ENCODE measurements around the gene TEX19.
"Not testable (repeated sequence)": the region's sequence is repeated elsewhere in the genome, so short reads cannot be mapped to it uniquely, and the experiment has no call there.

TEX19 gene

GRCh38 chr17:82354804-82355308 is 4.2 kb upstream of the TEX19 start:
- ChIA-PET POLR2A (no interaction called here), CTCF (interaction anchor here (1.1 to 2.0 kb wide), 4 partner anchors 29 to 200 kb away, joined by 3 to 7 read pairs (median 4); no protein-coding TSS in a partner anchor)
- no peak overlapping the region for H3K4me3 ChIP-seq (ENCODE audit: low read depth, low read length)

GRCh38 chr17:82355770-82356427 is 3.1 kb upstream of the TEX19 start:
- POLR2A ChIA-PET: no interaction called here
- no peak overlapping the region for H3K4me3 ChIP-seq (ENCODE audit: low read depth, low read length)
- DNase-seq (ENCODE audit: low read depth, low spot score): no peak
- TF ChIP-seq, protein P1, sequence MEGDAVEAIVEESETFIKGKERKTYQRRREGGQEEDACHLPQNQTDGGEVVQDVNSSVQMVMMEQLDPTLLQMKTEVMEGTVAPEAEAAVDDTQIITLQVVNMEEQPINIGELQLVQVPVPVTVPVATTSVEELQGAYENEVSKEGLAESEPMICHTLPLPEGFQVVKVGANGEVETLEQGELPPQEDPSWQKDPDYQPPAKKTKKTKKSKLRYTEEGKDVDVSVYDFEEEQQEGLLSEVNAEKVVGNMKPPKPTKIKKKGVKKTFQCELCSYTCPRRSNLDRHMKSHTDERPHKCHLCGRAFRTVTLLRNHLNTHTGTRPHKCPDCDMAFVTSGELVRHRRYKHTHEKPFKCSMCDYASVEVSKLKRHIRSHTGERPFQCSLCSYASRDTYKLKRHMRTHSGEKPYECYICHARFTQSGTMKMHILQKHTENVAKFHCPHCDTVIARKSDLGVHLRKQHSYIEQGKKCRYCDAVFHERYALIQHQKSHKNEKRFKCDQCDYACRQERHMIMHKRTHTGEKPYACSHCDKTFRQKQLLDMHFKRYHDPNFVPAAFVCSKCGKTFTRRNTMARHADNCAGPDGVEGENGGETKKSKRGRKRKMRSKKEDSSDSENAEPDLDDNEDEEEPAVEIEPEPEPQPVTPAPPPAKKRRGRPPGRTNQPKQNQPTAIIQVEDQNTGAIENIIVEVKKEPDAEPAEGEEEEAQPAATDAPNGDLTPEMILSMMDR (IDR thresholded peaks at IDR 0.05; ENCODE audit: insufficient read depth, low read length, missing control alignments): no peak
- CTCF ChIA-PET: interaction anchor here (0.8 to 2.0 kb wide), 10 partner anchors 9 to 199 kb away, joined by 3 to 8 read pairs (median 4); partner anchors contain the start of gene SECTM1

More at GRCh38 chr17:82354804-82355308, 4.2 kb upstream of the TEX19 start:
- no peak for DNase-seq (ENCODE audit: low read depth, low spot score)
- TF ChIP-seq, protein P1 (IDR thresholded peaks at IDR 0.05; ENCODE audit: insufficient read depth, low read length, missing control alignments): no peak

GRCh38 chr17:82356845-82357355 is 2.1 kb upstream of the TEX19 start:
- CTCF ChIA-PET: interaction anchor here (0.8 to 2.8 kb wide), 11 partner anchors 8 to 69 kb away, joined by 3 to 12 read pairs (median 4); partner anchors contain the start of gene SECTM1
- no peak for DNase-seq (ENCODE audit: low read depth, low spot score)
- no peak overlapping the region for H3K4me3 ChIP-seq (ENCODE audit: low read depth, low read length)
- POLR2A ChIA-PET: no interaction called here
- TF ChIP-seq, protein P1 (IDR thresholded peaks at IDR 0.05; ENCODE audit: insufficient read depth, low read length, missing control alignments): no peak

DNA sequence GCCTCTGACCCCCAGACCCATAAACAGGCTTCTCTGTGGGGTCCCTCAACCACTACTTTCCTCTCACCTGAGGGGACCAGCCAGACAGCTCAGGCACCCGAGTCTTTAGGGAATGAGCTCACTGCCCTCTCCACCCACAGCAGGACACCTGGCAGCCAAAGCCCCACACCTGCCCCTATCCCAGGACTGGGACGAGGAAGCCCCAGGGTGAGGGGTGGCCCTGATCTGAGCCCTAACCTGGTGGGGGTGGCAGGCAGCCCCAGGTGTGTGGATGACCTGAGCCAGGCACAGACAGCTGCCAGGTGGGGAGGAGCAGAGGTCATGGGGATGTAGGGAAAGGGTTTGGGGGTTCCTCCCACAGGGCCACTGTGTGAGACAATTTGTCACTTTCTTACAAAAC is 1.7 kb upstream of the TEX19 start:
- TF ChIP-seq, protein P1 (IDR thresholded peaks at IDR 0.05; ENCODE audit: insufficient read depth, low read length, missing control alignments): no peak
- H3K4me3 ChIP-seq (ENCODE audit: low read depth, low read length): no peak overlapping the region
- ChIA-PET POLR2A (no interaction called here), CTCF (interaction anchor here (1.4 to 2.8 kb wide), 7 partner anchors 8 to 68 kb away, joined by 3 to 12 read pairs (median 7); partner anchors contain the start of gene SECTM1)
- DNase-seq (ENCODE audit: low read depth, low spot score): no peak

DNA sequence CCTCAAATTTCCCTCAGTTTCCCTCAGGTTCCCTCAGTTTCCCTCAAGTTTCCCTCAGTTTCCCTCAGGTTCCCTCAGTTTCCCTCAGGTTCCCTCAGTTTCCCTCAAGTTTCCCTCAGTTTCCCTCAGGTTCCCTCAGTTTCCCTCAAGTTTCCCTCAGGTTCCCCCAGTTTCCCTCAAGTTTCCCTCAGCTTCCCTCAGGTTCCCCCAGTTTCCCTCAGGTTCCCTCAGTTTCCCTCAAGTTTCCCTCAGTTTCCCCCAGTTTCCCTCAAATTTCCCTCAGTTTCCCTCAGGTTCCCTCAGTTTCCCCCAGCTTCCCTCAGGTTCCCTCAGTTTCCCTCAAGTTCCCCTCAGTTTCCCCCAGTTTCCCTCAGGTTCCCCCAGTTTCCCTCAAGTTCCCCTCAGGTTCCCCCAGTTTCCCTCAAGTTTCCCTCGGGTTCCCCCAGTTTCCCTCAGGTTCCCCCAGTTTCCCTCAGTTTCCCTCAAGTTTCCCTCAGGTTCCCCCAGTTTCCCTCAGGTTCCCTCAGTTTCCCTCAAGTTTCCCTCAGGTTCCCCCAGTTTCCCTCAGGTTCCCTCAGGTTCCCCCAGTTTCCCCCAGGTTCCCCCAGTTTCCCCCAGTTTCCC is 516 bp downstream of the TEX19 start:
- DNase-seq (ENCODE audit: low read depth, low spot score); H3K4me3 ChIP-seq (ENCODE audit: low read depth, low read length); POLR2A ChIA-PET: not testable (repeated sequence)
- CTCF ChIA-PET: interaction anchor here (2.1 to 2.8 kb wide), 2 partner anchors 10 to 40 kb away, joined by 6 to 8 read pairs; no protein-coding TSS in a partner anchor

- no peak for DNase-seq (ENCODE audit: low read depth, low spot score)
- POLR2A ChIA-PET: no interaction called here
- H3K4me3 ChIP-seq (ENCODE audit: low read depth, low read length): no peak overlapping the region
- CTCF ChIA-PET: interaction anchor here (1.2 to 3.4 kb wide), 2 partner anchors 11 to 54 kb away, joined by 4 to 41 read pairs; no protein-coding TSS in a partner anchor
- TF ChIP-seq, protein P1 (IDR thresholded peaks at IDR 0.05; ENCODE audit: insufficient read depth, low read length, missing control alignments): no peak
These were observed 3.0 kb downstream of the TEX19 start for GRCh38 chr17:82361885-82362633.
